ENCODE measurements around the gene RHOB.
"Not testable (repeated sequence)": the region's sequence is repeated elsewhere in the genome, so short reads cannot be mapped to it uniquely, and the experiment has no call there.

Gene RHOB

DNA sequence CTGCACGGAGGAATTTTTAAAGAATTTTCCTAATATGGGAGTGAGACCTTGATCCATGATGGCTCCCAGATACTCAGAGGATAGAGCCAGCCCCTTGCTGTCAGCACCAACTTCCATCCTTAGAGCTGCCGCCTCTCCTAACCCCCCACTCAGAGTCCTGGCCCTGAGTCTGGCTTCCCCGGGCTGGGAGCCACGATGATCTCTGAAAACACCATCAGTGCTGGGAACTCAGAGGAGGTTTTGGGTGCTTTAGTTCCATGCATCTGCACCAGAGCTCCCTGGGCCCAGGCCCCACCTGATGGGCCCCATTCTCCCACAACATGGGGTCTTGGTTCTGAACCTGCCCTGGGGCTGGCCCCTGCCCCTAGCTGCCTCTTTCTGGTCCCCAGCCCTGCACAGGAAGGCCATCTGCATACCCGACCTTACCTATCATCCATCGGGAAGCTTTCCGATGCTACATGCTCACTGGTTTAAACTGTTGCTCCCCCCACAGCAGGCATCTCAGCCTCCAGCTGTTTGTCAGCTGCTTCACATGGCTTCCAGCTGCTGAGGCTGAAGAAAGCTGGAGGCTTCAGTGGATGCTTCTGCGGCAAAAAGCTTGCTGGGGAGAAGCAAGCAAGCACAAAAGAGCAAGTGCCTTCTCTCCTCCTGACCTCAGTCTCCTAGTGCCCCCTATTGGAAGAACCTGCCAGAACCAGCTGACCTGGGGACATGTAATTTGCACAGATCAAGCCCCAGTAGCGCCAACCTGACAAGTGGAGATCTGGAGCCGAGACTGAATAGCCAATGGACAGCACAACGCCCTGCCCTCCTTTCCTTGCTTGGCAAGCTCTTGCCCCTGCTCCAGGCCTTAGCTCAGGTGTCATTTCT lies 24.2 kb upstream of the RHOB start:
- no peak for DNase-seq

DNA sequence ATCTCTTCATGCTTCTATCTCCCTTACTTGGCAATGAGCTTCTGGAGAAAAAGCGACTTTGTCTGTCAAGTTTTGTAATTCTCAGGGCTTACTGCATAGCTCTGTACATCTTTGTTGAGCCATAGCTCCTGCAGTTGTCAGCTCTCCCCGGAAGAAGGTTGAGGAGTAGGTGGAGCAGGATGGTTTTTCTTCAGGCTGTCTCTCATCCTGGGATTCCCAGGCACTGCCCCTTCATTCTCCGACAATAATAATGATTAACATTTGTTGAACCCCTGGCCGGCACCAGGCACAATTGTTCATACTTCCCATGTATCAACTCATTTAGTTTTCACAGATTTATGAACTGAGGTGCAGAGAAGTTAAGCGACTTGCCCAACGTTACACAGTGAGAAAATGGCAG lies 23.5 kb upstream of the RHOB start:
- no peak for DNase-seq

DNA sequence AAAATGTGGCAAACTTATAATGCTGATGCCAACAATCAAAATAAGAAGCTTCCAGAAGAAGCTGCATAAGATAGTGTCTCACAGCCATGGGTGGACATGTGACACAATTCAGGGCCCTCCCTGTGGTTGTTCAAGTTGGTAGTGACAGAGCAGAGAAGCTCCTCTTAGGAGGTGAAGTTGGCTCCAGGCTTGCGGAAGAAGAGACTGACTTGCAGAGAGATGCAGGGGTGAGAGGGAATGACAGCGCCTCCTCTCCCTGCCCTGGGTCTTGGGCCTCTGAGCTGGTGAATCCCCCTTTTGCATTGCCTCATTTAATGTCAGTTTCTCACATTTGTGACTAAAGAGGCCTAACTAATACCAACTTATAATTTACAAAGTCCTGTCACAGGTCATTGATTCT lies 23.0 kb upstream of the RHOB start:
- no peak for DNase-seq

GRCh38 chr2:20424300-20425290 lies 22.3 kb upstream of the RHOB start:
- DNase-seq = no peak

DNA sequence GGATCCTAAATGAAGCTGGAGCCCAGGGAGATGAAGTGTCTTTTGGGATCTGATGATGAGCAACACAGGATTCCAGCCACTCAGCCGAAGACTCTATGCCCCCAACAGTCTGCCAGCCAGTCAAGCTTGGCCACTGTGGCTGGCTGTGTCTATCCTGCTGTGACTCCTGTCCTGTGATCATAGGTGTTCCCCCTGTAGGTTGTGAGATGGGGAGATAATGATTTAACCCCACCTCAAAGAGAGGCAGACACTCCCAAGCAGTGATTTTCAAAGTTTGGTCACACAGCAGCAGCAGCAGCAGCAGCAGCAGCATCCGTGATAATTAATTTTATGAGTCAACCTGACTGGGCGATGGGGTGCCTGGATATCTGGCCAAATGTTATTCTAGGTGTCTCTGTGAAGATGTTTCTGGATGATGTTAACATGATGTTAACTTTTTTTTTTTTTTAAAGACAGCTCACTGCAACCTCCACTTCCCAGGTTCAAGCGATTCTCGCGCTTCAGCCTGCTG lies 21.4 kb upstream of the RHOB start:
- no peak for DNase-seq

DNA sequence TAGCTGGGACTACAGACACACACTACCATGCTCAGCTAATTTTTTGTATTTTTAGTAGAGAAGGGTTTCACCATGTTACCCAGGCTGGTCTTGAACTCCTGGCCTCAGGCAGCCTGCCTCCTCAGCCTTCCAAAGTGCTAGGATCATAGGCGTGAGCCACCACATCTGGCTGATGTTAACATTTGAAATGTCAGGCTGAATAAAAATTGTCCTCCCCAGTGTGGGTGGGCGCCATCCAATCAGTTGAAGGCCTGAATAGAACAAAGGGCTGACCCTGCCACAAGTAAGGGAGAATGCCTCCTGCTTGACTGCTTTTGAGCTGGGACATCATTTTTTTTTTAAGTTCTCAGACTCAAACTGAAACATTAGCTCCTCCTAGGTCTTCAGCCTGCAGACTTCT lies 21.0 kb upstream of the RHOB start:
- no peak for DNase-seq

GRCh38 chr2:20427931-20428526 lies 18.8 kb upstream of the RHOB start:
- DNase-seq = no peak

GRCh38 chr2:20428717-20429490 lies 18.0 kb upstream of the RHOB start:
- DNase-seq = no peak

DNA sequence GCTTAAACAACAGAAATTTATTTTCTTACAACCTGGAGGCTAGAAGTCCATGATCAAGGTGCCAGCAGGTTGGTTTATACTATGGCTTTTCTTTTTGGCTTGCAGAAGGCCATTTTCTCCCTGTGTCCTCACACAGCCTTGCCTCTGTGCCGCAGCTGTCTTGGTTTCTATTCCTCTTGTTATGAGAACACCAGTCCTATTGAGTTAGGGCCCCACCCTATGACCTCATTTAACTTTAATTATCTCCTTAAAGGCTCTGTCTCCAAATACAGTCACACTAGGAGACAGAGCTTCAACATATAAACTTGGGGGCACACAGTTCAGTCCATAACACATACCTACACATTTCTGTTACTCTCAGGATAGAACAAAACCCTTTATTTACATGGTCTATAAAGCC lies 17.3 kb upstream of the RHOB start:
- DNase-seq = no peak

GRCh38 chr2:20430035-20430434 lies 16.8 kb upstream of the RHOB start:
- no peak for DNase-seq

- no peak for DNase-seq
These were observed 16.2 kb upstream of the RHOB start for GRCh38 chr2:20430461-20431300.

DNA sequence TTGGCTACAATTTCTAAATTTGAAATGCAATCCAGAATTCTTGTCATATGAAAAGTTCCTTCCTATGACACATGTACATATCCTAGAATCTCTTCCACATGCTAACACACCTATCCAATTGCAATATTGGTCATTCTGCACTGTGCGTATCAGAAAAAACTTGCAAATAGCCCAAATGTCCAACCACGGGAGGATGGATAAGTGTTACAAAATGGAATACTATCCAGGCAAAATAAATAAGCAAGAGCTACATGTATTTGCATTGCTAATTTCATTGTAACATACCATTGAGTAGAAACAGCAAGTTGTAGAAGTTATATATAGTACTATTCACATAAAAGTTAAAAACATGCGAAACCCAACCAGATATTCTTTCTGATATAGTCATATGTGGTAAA lies 15.6 kb upstream of the RHOB start:
- no peak for DNase-seq

GRCh38 chr2:20431772-20432171 lies 15.1 kb upstream of the RHOB start:
- DNase-seq = no peak

DNA sequence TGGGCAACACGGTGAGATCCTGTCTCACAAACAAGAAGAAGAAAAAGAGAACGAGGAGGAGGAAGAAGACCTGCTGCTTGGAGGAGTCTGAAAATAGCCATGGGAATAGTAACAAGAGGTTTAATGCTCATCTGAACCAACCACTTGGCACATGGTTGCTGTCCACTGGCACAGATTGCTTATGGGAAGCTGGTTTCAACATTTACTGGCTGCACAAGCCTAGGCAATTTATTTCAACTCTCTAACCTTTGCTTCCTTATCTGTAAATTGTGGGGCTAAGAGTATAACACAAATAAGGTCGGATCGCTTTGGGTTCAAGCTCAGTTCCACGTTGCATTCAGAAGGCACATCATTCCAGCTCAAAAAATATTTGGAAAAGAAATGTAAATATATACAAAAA lies 14.2 kb upstream of the RHOB start:
- no peak for DNase-seq

DNA sequence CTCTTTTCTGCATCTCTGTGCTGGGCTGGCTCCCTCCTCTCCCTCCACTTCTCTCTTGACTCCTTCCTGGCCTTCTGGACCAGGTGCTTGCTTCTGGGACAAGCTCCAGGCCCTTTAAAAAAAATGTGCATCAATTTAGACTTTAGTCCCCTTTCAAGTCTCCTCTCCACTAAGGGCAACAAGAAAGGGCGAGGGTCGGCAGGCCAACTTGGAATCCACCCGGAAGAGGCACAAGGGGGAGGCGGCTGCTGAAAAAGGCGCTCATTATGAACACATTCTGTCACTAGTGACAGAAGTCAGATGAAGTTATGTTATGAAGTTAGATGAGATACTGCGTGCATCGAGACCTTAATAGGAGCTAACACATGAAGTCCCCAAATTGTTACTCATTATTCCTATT lies 13.6 kb upstream of the RHOB start:
- DNase-seq = no peak

- DNase-seq = no peak
These were observed 12.8 kb upstream of the RHOB start for GRCh38 chr2:20433946-20434553.

GRCh38 chr2:20434588-20435294 lies 12.1 kb upstream of the RHOB start:
- no peak for DNase-seq

DNA sequence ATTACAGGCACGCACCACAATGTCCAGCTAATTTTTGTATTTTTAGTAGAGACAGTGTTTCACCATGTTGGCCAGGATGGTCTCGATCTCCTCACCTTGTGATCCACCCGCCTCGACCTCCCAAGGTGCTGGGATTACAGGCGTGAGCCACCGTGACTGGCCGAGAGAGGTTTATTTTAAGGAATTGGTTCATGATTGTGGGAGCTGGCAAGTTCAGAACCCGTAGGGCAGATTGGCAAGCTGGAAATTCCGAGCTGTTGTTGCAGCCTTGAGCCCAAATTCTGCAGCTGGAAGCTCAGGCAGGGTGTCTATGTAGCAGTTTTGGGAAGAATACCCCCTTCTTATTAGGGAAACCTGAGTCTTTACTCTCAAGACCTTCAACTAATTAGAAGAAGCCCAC lies 11.4 kb upstream of the RHOB start:
- not testable (repeated sequence) for DNase-seq

DNA sequence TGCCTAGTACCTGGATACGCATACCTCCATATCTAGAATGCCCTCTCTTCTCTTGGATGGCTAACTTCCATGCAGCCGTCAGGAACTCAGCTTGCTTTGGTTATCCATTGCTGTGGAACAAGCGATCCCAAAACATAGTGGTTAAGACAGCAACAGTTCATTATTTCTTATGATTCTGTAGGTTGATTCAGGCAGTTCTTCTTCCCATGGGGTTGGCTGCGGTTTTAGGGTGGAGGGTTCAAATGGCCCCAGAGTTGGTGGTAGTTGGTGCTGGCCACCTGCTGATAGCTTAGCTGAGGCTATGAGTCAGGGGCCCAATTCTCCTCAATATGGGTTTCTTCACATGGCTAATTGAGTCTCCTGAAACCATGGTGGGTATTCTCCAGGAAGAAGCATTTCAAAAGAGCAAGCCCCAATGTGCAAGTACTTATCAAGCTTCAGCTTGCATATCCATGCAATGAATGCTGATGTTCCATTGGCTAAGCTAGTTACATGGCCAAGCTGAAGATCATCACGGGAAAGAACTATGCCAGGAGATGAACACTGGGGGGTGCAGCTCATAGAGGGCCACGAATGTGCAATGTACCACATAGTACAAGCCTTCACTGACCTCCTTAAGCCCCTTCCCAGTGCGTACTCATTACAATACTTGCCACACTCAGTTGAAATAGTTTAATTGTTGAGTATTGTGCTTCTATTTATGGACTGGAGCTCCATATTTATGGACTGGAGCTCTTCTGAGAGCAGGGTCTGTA lies 10.0 kb upstream of the RHOB start:
- no peak for DNase-seq
